Panc1 (cell line): ENCODE results near the gene MDGA2. TPM values are rescaled to one million over a fixed set of nuclear protein-coding genes. Genes with fewer than 3 reads are reported as not detected.

Source experiments
- ATAC-seq: fragments of 200-7000 bp; cut with Tn5 transposase; 2 replicates; pipeline ENCODE4 v1.9.1; 2020; ENCODE audit warnings: mild to moderate bottlenecking, moderate library complexity
- BruUV-seq: library from RNA; stranded (reverse); fragments of 400-500 nt; replicated peaks from 2 replicates; lab custom pipeline; 2021; lab: Mats Ljungman, UMichigan
- CTCF ChIA-PET: fragments of 300-600 bp; sonication (Branson Sonifier 250); formaldehyde crosslinking; loops from one replicate; lab custom pipeline; 2022; ENCODE audit warnings: antibody characterized with exemption; lab: Charles Lee
- POLR2A ChIA-PET: fragments of 300-600 bp; sonication (Branson Sonifier 250); formaldehyde crosslinking; loops from one replicate; lab custom pipeline; 2022; ENCODE audit warnings: antibody characterized with exemption; lab: Charles Lee
- DNase-seq: peaks from one replicate; pipeline ENCODE4 v3.0.0-alpha.2; 2010; ENCODE audit warnings: low read depth, low spot score
- H3K27ac ChIP-seq: 2 replicates; pipeline ENCODE4 v1.5.1; 2011; ENCODE audit warnings: mild to moderate bottlenecking, low read length, inconsistent platforms
- H3K27me3 ChIP-seq: fragments of 200-500 bp; sonication (Bioruptor generic); 2 replicates; pipeline ENCODE4 v1.6.0; 2014; ENCODE audit warnings: low read length, inconsistent platforms; ENCODE audit not compliant: control insufficient read depth, insufficient read depth
- H3K36me3 ChIP-seq: fragments of 200-500 bp; sonication (Bioruptor generic); 2 replicates; pipeline ENCODE4 v1.5.1; 2014; ENCODE audit warnings: inconsistent platforms, mild to moderate bottlenecking, low read length, moderate library complexity; ENCODE audit not compliant: control insufficient read depth, insufficient read depth
- H3K4me1 ChIP-seq: 2 replicates; pipeline ENCODE4 v1.5.1; 2011; ENCODE audit warnings: inconsistent platforms, mild to moderate bottlenecking, low read length, moderate library complexity; ENCODE audit not compliant: control insufficient read depth, insufficient read depth
- H3K4me3 ChIP-seq, 2 experiments: 2 replicates each; pipeline ENCODE4 v1.5.1; 2011 to 2012; ENCODE audit warnings: low read depth in 2 of 2, low read length in 2 of 2, mild to moderate bottlenecking in 2 of 2, inconsistent platforms in 1 of 2, moderate library complexity in 1 of 2
- H3K9me3 ChIP-seq: fragments of 200-500 bp; sonication (Bioruptor generic); 2 replicates; pipeline ENCODE4 v1.5.1; 2014; ENCODE audit warnings: low read depth, mild to moderate bottlenecking, inconsistent platforms, low read length, moderate library complexity; ENCODE audit not compliant: control insufficient read depth, insufficient read depth
- POLR2AphosphoS5 ChIP-seq: IDR thresholded peaks from 2 replicates; pipeline ENCODE4 v1.6.1; 2012; ENCODE audit warnings: mild to moderate bottlenecking, low read depth, low read length, moderate library complexity
- REST ChIP-seq, 2 experiments: IDR thresholded peaks; 2 replicates each; pipeline ENCODE4 v1.6.1; 2011 to 2012; ENCODE audit warnings: low read depth in 2 of 2, control low read depth in 1 of 2, low read length in 1 of 2, mild to moderate bottlenecking in 1 of 2, moderate library complexity in 1 of 2; ENCODE audit not compliant: insufficient read depth in 1 of 2
- SIN3A ChIP-seq: IDR thresholded peaks from 2 replicates; pipeline ENCODE4 v1.6.1; 2012; ENCODE audit warnings: low read depth, mild to moderate bottlenecking, low read length, moderate library complexity, borderline replicate concordance; ENCODE audit not compliant: insufficient read depth
- TCF7L2 ChIP-seq: IDR thresholded peaks from 2 replicates; pipeline ENCODE4 v1.6.1; 2011; ENCODE audit warnings: mild to moderate bottlenecking, low read depth, low read length, inconsistent platforms
- in situ Hi-C: cut with HindIII; loops from 2 replicates; pipeline ENCODE4 v1.10.0; 2016; ENCODE audit warnings: low sequenced_read_pairs, low pct_unique_long_range_greater_than_20kb
- intact Hi-C: fragments of 100-400 bp; cut with micrococcal nuclease; formaldehyde crosslinking; loops from one replicate; pipeline ENCODE4 v1.10.0; 2022; ENCODE audit not compliant: unreplicated experiment
- total RNA-seq: library from RNA; stranded (reverse); gene quantifications from one replicate; pipeline ENCODE4 v1.2.1, GENCODE V29; 2021; ENCODE audit not compliant: unreplicated experiment
- TF ChIP-seq, protein P1 (sequence below): fragments of 450-650 bp; IDR thresholded peaks from 2 replicates; pipeline ENCODE4 v1.5.1; 2017; ENCODE audit warnings: mild to moderate bottlenecking

MDGA2 gene
- total RNA-seq, 1 experiment from 2014 or later: not detected

DNA sequence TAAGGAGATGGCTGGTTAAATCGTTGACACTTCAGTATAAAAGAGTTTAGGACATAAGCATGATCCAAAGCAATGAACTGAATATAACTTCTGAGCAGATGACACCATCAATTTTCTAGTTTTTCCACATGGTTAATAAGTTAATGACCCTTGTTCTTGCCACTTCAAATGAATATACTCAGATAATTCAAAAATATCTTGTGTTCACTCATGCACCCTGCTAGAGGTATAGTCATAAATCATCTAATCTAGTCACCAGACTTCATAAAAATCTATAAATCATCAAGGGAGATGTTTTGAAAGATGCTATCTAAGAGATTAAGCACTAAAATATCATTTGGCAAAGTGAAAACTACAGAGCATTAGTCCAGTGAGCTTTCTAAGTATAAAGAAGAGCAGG is 131.9 kb downstream of the MDGA2 start:
- no peaks in the 10 kb centered on the region for H3K9me3 ChIP-seq
- CTCF ChIA-PET: no interaction called here
- intact Hi-C loops (no loop called here), in situ Hi-C loops (no loop called here)
- H3K27ac ChIP-seq: no peak overlapping the region
- TF ChIP-seq SIN3A (no peak), POLR2AphosphoS5 (no peak)
- H3K4me1 ChIP-seq: no peaks in the 10 kb centered on the region
- no peak overlapping the region for H3K4me3 ChIP-seq
- DNase-seq (no peak), ATAC-seq (no peak)
- H3K36me3 ChIP-seq: no peaks in the 10 kb centered on the region
- POLR2A ChIA-PET: no interaction called here
- H3K27me3 ChIP-seq: no peaks in the 10 kb centered on the region
- BruUV-seq: no TSS peak

- ChIA-PET POLR2A (no interaction called here), CTCF (no interaction called here)
- intact Hi-C loops (no loop called here), in situ Hi-C loops (no loop called here)
- no TSS peak for BruUV-seq
- H3K36me3 ChIP-seq: no peaks in the 10 kb centered on the region
- DNase-seq (no peak), ATAC-seq (no peak)
- no peak overlapping the region for H3K27ac ChIP-seq
- no peaks in the 10 kb centered on the region for H3K9me3 ChIP-seq
- no peak overlapping the region for H3K4me3 ChIP-seq
- TF ChIP-seq, protein P1, sequence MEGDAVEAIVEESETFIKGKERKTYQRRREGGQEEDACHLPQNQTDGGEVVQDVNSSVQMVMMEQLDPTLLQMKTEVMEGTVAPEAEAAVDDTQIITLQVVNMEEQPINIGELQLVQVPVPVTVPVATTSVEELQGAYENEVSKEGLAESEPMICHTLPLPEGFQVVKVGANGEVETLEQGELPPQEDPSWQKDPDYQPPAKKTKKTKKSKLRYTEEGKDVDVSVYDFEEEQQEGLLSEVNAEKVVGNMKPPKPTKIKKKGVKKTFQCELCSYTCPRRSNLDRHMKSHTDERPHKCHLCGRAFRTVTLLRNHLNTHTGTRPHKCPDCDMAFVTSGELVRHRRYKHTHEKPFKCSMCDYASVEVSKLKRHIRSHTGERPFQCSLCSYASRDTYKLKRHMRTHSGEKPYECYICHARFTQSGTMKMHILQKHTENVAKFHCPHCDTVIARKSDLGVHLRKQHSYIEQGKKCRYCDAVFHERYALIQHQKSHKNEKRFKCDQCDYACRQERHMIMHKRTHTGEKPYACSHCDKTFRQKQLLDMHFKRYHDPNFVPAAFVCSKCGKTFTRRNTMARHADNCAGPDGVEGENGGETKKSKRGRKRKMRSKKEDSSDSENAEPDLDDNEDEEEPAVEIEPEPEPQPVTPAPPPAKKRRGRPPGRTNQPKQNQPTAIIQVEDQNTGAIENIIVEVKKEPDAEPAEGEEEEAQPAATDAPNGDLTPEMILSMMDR: no peak
- TF ChIP-seq SIN3A (no peak), POLR2AphosphoS5 (no peak), REST (IDR thresholded peaks at IDR 0.05; ENCODE audit: insufficient read depth in 1 of 2, low read depth in 2 of 2, low read length in 1 of 2) (no peak), TCF7L2 (no peak)
- H3K27me3 ChIP-seq: no peaks in the 10 kb centered on the region
- H3K4me1 ChIP-seq: no peaks in the 10 kb centered on the region
Observed at GRCh38 chr14:47541662-47542061, 133.7 kb downstream of the MDGA2 start.

DNA sequence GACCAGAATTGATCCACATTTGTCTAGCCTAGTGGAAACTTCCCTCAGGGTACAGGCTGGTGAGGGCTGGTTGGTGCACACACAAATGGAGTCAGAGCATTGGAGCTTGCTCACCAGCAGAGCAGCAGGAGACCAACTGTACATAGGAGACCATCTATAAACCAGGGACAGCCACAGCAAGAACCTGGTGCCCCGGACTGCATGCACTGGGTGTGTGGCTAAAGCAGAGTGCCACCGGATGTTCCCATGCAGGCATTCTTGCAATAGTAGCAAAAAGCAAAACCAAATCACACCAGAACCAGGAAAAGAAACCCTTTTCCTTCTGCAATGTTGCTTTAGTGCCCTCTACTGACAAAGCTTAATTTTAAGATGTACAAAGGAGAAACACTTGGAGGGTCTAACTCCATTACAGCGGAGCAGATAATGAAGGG is 136.4 kb downstream of the MDGA2 start:
- Histone ChIP-seq H3K36me3 (no peaks in the 10 kb centered on the region), H3K4me3 (no peak overlapping the region), H3K9me3 (no peaks in the 10 kb centered on the region), H3K27ac (no peak overlapping the region), H3K27me3 (no peaks in the 10 kb centered on the region), H3K4me1 (no peaks in the 10 kb centered on the region)
- CTCF ChIA-PET: no interaction called here
- DNase-seq (no peak), ATAC-seq (no peak)
- no peak for TF ChIP-seq SIN3A
- no peak for TF ChIP-seq REST (IDR thresholded peaks at IDR 0.05; ENCODE audit: insufficient read depth in 1 of 2, low read depth in 2 of 2, low read length in 1 of 2)
- TF ChIP-seq, protein P1: peak; percentile 37
- intact Hi-C loops: no loop called here
- no TSS peak for BruUV-seq
- in situ Hi-C loops: no loop called here
- POLR2A ChIA-PET: no interaction called here
